ENCODE results near the gene GNAL.
"Not testable (repeated sequence)": the region's sequence is repeated elsewhere in the genome, so short reads cannot be mapped to it uniquely, and the experiment has no call there.

GNAL gene

DNA sequence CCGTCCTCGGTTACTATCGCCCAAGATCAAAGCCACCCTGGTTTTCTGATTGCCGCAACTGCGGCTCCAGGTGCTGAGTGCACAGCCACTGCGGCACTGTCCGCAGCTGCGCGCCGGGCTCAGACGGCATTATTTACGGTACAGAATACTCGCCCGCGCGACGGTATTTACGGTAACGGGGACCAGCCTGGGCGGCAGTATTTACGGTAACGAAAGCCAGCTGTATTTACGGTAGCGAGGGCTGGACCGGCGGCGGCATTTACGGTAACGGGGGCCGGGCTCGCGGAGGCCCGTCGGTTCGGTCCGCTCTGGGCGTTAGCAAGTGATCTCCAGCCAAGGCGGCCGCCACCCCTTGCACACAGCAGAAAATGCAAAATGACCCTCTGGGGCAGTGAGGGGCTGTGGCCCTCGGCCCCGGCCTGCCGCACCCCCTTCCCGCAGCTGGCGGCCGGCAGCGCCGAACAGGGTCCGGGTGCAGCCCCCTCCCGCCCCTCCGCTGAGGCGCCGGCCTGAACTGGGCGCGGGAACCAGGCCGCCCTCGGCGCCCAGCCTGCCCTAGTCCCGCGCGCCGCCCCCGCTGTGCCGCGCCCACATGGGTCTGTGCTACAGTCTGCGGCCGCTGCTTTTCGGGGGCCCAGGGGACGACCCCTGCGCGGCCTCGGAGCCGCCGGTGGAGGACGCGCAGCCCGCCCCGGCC, at the start of gene GNAL:
Gene GNAL, plus strand, starts transcription at position 293 of the 697 bp plus-strand sequence. Its CDS starts 300 bp downstream, at position 593.
- peak; percentile 65 for DNase-seq (ENCODE audit: low spot score)

- not testable (repeated sequence) for DNase-seq (ENCODE audit: low spot score)
Observed at GRCh38 chr18:11647310-11647709, 41.8 kb upstream of the GNAL start.

DNA sequence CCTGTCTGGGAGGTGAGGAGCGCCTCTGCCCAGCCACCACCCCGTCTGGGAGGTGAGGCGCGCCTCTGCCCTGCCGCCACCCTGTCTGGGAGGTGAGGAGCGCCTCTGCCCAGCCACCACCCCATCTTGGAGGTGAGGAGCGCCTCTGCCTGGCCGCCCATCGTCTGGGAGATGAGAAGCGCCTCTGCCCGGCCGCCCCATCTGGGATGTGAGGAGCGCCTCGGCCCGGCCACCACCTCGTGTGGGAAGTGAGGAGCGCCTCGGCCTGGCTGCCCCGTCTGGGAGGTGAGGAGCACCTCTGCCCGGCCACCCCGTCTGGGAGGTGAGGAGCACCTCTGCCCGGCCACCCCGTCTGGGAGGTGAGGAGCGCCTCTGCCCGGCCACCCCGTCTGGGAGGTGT, 41.3 kb upstream of the GNAL start:
- DNase-seq (ENCODE audit: low spot score): not testable (repeated sequence)

- no peak for DNase-seq (ENCODE audit: low spot score)
Observed at GRCh38 chr18:11649839-11650238, 39.2 kb upstream of the GNAL start.

GRCh38 chr18:11651899-11652298, 37.2 kb upstream of the GNAL start:
- DNase-seq (ENCODE audit: low spot score): no peak

DNA sequence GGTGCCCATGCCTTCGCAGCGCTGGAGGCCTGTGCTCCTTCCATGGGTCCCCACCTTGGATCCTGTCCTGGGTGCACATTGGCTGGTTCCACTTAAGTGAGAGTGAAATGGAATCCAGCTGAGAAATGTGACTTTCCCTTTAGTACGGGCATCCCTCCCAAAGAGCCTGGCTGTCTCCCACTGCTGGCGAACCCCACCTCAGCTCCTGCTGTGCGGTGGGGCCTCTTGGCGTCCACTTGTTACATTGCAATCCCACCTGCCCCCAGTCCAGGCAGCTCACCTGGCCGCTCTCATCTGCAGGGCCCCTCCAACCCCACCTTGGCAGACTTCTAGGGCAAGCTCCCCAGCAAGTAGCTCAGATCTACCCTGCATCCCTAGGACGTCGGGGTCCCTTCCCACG, 35.5 kb upstream of the GNAL start:
- no peak for DNase-seq (ENCODE audit: low spot score)

GRCh38 chr18:11654736-11655605, 34.1 kb upstream of the GNAL start:
- DNase-seq (ENCODE audit: low spot score): peak; percentile 59

DNA sequence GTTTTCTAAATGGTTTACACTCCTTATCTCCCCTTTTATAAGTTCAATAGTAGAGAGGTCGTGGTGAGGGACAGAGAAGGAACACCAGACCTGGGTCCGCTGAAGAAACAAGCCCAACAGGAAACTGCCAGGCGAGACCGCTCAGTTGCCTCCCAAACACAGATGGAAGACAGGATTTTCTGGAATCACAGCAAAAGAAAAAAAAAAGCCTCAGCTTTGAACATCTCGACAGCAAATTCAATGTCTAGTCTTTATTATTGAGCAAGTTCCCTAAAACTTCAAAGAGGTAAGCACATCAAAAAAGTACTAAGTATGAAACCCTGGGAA, 33.5 kb upstream of the GNAL start:
- DNase-seq (ENCODE audit: low spot score): no peak

GRCh38 chr18:11657152-11657551, 31.9 kb upstream of the GNAL start:
- DNase-seq (ENCODE audit: low spot score): no peak

GRCh38 chr18:11657554-11657953, 31.5 kb upstream of the GNAL start:
- no peak for DNase-seq (ENCODE audit: low spot score)

DNA sequence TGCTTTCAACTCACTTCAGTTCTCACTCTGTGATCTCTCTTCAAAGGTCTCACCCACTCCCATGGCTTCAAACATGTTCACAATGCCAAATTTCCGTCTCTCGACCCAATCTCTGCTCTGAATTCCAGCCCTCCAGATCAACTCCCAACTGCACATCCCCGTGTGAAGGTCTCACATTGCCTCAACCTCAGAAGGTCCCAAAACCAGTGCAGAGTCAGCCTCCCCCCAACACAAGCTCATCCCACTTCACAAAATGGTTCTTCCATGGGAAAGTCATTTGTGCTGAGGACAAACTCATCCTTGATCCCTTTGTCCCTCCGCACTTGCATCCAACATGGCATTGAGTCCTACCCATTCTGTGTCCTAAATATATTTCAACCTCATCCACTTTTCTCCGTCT, 31.0 kb upstream of the GNAL start:
- no peak for DNase-seq (ENCODE audit: low spot score)

- DNase-seq (ENCODE audit: low spot score): no peak
Observed at GRCh38 chr18:11658989-11659388, 30.1 kb upstream of the GNAL start.

GRCh38 chr18:11660691-11661090, 28.4 kb upstream of the GNAL start:
- DNase-seq (ENCODE audit: low spot score): no peak

GRCh38 chr18:11661430-11661829, 27.6 kb upstream of the GNAL start:
- no peak for DNase-seq (ENCODE audit: low spot score)

DNA sequence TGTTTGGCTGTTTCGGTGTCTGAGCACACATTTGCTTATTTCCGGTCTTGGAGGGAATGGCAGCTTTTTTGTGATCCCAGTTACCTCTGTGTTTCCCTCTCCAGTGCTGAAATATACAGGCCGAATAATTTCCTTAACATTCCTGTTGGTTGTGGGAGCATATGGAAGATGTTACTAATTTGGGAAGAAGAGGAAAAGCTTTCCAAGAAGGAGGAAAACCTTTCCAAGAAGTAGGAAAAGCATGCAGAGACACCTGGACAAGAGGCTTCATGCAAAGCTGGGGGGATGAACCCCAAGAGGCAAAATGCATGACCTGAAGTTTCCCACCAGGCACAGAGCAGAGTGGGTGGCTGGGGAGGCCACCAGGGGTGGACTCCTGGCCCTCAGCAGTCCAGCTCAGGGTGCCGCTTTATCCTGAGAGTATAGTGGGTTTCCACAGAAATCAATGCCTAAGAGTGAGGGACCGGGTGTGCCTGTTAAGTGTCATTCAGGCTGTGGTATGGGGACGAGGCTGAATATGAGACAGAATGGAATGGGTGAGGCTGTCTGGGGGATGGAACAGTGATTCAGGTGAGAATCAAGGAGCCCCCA, 25.5 kb upstream of the GNAL start:
- no peak for DNase-seq (ENCODE audit: low spot score)

DNA sequence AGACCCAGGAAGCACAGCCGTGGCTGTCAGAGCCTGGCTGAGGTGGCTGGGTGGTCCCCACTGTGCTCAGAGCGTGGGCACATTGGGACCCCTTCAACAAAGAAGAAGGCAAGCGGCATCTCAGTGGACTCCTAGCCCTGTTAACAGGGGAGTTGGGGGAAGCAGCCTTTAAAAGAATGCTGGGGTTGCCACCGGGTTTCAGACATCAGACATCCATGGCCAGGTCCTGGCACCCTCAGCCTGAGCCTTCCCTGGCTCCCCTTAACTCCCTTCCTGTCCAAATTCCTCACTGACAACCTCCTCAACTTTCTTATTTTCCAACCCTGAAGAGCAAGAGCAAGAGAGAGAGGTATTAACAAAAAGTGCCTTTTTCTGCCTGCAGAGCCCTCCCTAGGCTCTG, 24.8 kb upstream of the GNAL start:
- DNase-seq (ENCODE audit: low spot score): no peak

DNA sequence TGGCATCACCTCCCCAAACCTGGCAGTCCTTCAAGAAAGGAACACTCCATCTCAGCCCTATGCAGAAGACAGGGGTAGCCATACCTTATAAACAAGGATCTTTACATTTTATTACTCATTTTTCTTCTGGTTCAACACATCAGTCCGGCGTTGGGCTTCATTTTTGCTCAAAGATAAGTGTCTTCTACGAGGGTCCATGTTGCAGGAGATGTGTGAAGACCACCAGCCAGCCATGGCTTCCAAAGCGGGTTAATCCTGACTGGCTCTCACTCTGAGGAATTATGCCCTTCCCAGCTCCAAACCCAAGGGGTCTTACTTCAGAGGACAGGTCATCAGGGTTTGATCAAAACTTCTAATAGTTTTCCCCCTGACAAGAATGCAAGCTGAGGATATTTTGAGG, 23.9 kb upstream of the GNAL start:
- DNase-seq (ENCODE audit: low spot score): no peak

DNA sequence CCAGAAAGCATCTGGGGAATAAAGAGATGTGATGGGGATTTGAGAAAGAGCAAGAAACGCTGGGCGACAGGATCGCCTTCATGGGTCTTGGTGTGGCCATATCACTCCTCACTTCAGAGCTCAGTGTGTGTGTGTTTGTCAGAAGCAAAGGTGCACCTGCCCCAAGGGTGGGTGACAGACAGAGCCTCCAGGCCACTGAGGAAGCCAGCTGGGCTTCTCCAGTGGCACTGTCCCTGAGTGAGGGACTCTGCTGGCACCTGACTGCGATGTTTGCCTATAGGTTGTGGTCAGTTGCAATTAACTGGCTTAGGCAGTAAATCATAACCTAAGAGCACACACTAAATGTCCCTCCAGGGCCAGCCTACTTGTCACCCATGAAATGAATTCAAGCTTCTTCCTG, 23.5 kb upstream of the GNAL start:
- DNase-seq (ENCODE audit: low spot score): no peak

DNA sequence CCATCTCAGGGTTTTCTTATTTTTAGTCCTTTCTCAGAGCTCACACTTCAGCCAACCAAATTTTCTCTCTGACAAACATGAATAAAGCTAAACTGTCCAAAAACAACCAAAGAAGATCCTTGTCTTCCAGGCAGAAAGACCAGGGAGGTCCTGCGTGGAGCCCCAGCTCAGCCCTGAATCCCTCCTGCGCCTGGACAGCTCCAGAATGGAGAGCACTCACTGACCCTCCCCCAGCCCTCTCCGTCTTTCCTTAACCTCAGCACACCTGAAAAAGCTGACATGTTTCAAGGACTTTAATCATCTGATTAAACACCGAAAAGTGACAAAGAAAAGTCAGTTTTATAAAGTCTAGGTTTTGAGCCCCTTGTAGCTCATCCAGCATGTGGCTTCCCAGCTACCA, 22.9 kb upstream of the GNAL start:
- no peak for DNase-seq (ENCODE audit: low spot score)

DNA sequence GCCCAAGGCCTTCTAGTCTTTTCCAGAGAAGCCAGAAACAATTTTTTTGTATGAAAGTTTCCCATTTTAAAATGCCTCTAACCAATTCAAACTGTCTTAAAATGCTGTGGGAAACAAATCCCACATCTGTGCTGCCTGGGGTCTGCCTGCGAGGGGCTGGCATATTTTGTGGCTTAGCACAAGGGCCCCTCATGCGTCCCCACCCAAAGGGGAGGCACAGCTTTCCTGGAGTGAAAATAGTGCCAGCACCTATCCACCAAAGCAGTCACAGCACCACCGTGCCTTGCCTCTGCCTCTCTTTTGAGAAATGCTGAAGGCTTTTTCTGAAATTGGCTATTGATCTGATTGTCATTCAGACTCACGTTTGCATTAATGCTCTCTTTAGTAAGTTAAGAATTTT, 22.2 kb upstream of the GNAL start:
- DNase-seq (ENCODE audit: low spot score): no peak

DNA sequence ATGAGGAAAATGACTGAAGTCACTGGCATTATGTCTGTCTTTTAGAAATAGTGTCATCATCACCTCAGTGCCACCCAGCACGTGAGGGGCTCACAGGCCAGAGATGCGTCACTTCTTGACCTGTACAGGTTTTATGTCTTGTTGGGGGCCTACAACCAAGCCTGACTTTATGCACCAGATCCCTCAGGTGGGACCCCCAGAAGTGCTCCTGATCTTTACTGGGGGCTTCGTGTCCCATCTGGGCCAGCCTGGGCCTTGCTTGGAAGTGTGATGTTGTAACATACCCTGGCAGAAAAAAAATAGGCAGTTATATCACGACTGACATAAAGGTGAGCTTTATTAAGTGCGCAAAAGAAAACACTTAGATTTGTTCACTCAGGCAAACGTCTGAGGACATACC, 21.5 kb upstream of the GNAL start:
- no peak for DNase-seq (ENCODE audit: low spot score)

DNA sequence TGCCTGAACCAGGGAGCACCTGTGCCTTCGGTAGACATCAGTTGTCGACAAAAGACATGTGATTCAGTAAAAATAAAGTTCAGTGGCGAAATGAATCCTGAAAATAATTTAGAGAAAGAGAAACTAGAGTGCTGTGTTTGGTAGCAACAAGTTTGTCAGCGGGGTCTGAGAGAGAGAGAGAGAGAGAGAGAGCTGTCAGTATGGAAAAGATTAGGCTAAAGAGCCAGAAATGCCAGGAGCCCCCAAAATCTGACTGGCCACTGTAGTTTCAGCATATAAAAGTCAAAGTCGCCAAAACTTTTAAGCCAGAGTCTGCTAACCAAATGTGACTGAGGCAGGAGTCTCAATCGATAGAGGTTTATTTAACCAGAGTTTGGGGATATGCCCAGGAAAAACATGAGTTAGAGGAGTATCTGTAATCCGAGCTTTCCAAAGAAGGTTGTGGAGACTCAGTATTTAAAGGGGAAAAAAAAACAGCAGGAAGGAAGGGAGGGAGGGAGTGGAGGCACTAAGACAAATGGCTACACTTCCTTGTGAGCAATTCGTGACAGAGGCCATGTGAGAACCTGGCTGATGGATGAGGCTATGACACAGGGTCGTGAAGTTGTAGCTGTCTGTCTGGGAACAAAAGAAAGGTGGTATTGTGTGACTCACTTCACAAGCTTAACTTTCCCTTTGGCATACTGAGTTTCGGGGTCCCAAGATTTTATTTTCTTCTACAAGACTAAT, 20.5 kb upstream of the GNAL start:
- DNase-seq (ENCODE audit: low spot score): no peak
